Activated effector memory CD4-positive, alpha-beta T cell treated with Interleukin-2 at 50 U/mL for 16 hours (primary cell): ENCODE data around the gene OR10H2.
"Not testable (repeated sequence)": the region's sequence is repeated elsewhere in the genome, so short reads cannot be mapped to it uniquely, and the experiment has no call there.

Experiments used
- DNase-seq: peaks from one replicate; pipeline ENCODE4 v3.0.0-alpha.2; 2020

Gene OR10H2

DNA sequence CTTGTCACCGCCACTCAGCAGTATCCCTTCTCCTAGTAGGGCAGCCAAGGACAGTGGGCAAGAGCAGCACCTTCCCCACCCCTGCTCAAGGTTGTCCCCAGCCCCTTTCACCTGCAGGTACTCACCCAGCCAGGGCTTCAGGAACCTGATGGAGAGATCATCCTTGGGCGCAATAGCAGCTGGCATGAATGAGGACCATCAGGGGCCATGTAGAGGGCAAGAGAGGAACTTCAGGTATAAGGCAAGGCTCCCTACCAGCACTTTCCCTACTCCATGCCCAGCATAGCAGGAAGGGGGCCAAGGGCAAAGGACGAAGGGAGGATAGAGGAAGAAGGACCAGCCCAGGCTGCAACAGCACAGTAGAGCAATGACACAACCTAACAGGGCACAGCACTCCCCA, 46.3 kb downstream of the OR10H2 start:
- not testable (repeated sequence) for DNase-seq

DNA sequence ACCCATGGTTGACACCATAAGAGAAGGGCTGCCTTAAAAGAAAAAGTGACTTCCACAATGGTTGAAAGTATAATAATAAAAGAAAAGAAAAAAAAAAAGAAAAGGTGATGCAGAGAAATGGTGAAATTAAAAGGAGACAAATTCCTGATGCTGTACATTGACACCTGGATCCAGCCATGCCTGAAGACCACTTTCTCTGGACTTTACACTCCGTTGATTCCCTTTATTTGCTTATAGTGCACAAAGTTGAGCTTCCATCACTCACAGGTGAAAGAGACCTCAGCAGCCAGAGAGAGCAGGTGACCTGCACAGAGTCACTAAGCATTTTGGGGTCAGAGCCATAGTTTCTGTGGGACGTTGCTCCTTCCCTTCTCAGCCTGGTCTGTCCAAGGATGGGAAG, 47.4 kb downstream of the OR10H2 start:
- no peak for DNase-seq

DNA sequence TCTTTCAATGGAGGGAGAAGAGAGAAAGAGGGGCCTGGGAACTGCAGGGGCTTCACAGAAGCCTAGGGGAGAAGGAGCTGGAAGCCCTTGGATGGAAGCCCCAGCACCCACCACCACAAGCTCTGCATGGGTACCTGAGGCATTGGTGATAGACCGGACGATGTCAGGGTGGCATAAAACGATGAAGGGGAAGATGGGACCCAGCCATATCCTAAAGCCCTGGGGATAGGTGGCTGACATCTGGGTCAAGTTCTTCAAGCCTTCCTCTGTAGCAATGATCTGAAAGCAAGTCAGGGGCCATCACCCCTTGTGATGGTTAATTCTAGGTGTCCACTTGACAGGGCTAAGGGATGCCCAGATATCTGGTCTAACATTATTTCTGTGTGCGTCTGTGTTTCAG, 48.4 kb downstream of the OR10H2 start:
- no peak for DNase-seq

DNA sequence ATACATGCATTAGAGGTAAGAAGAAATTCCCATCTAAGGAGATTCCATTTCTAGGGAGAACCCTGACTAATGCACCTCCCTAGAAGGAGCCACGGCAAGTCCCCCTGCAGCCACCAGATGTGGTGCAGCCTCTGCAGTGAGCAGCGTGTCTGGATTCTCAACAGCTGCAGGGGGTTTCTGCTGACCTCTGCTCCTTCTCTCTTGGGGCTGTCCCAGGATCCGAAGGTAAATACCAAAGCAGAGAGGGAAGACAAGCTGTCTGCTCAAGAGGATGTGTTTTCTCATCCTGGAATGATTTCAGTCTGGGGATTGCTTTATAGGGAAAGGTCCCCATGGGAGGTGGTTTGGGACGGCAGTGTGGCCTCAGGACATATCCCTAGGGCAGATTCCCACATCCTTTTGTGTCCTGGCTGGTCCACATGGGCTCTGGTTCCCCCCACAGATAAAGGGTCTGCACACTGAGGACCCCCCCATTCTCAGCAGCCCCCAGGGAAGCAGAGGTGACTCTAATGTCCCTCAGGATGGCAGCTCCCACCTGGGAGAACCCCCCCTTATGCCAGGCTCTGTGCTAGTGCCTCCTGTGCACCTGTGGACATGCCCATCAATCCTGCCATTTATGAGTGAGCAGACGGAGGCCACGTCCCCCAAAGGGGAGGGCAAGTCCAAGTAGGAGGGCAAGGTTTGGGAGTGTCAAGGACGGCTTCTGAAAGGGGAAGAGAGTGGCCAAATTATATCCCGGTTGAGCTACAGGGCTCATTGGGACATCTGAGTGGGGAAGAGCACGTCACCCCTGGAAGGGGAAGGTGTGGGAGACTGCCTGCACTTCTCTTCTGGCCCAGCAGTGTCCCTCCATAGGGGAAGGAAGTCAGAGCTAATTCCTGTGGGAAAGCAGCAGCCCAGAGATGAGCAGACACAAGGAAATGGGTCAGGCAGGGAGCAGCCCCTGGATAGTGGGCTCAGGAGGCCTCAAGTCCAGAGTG, 49.5 kb downstream of the OR10H2 start:
- DNase-seq = no peak
